ENCODE data around the gene ADGRF4. TPM values are rescaled to one million over a fixed set of nuclear protein-coding genes. Genes with fewer than 3 reads are reported as not detected.

The ADGRF4 gene
- total RNA-seq, 1 experiment from 2014 or later = not detected

- no CpG with 5 or more reads among the region's 4 CpGs for WGBS (ENCODE audit: extremely low coverage, insufficient read length, low lambda C conversion rate)
- Histone ChIP-seq H3K9ac (ENCODE audit: extremely low read depth, insufficient read length, low read length) (no peak overlapping the region), H2BK120ac (ENCODE audit: low read depth, low read length, poor library complexity, severe bottlenecking) (no peak overlapping the region), H2BK15ac (ENCODE audit: low read depth, low read length) (no peak overlapping the region), H3K56ac (ENCODE audit: insufficient read length, low read depth, low read length) (no peak overlapping the region), H3K79me2 (ENCODE audit: insufficient read depth, low read length) (no peaks in the 10 kb centered on the region), H2BK12ac (ENCODE audit: insufficient read length, low read depth, low read length) (no peak overlapping the region), H3K27me3 (ENCODE audit: insufficient read depth, low read length) (no peaks in the 10 kb centered on the region), H3K4ac (ENCODE audit: low read depth, low read length) (no peak overlapping the region), H3T11ph (ENCODE audit: low read length) (no peak overlapping the region), H4K20me1 (ENCODE audit: control insufficient read depth, insufficient read depth, insufficient read length) (no peaks in the 10 kb centered on the region), H3K18ac (ENCODE audit: insufficient read length, low read depth, low read length) (no peak overlapping the region), H2BK5ac (ENCODE audit: insufficient read length, low read length) (no peak overlapping the region), H3K79me1 (ENCODE audit: insufficient read depth, low read depth, low read length, poor library complexity, severe bottlenecking) (no peaks in the 10 kb centered on the region), H4K91ac (ENCODE audit: insufficient read length, low read depth, low read length) (no peak overlapping the region), H3K9me3 (ENCODE audit: control insufficient read depth, low read depth, low read length) (no peaks in the 10 kb centered on the region), H2AFZ (ENCODE audit: low read length) (no peak overlapping the region), H3K27ac (ENCODE audit: insufficient read length, low read depth, low read length) (no peak overlapping the region), H3K23me2 (ENCODE audit: insufficient read length, low read depth, low read length, poor library complexity, severe bottlenecking) (no peaks in the 10 kb centered on the region), H4K5ac (ENCODE audit: insufficient read length, low read depth, low read length) (no peak overlapping the region), H3K23ac (ENCODE audit: insufficient read length, low read depth, low read length) (no peak overlapping the region), H3K4me1 (ENCODE audit: insufficient read depth, low read length) (no peaks in the 10 kb centered on the region; the same call in 1 of the 2 replicates), H3K14ac (ENCODE audit: insufficient read depth, low read length) (no peak overlapping the region), H2BK20ac (ENCODE audit: low read depth, low read length, poor library complexity, severe bottlenecking) (no peak overlapping the region), H3K4me2 (ENCODE audit: insufficient read depth, insufficient read length, low read length) (no peak overlapping the region), H2AK5ac (ENCODE audit: insufficient read length, low read length) (no peak overlapping the region), H4K8ac (replicated peaks; ENCODE audit: insufficient read length, low read depth, low read length) (no peak overlapping the region)
- Mint-ChIP-seq H3K27ac (no peak overlapping the region), H3K4me1 (no peaks in the 10 kb centered on the region; a peak in 2 of 4 replicates), H3K9me3 (peaks cover 4 to 10% of the 10 kb centered on the region in 2 experiments; a peak in 1 of 5 replicates), H3K27me3 (ENCODE audit: low read depth) (no peaks in the 10 kb centered on the region; the same call in 1 of the 2 replicates), H3K4me3 (no peak overlapping the region), H3K36me3 (ENCODE audit: insufficient read depth in 1 of 3, low read depth in 3 of 3) (peaks cover 0 to 8% (median 0%) of the 10 kb centered on the region in 3 experiments; a peak in 1 of 7 replicates)
- no peak for DNase-seq
- TF ChIP-seq CTCF (conservative IDR thresholded peaks at IDR 0.05) = no peak
Measured at GRCh38 chr6:47714802-47715201, 16.4 kb downstream of the ADGRF4 start.

All from H9 (cell line).